Ureter (tissue), 1 donor: ENCODE results near the gene ABI2. TPM values are rescaled to one million over a fixed set of nuclear protein-coding genes. Genes with fewer than 3 reads are reported as not detected.
"Not testable (repeated sequence)": the region's sequence is repeated elsewhere in the genome, so short reads cannot be mapped to it uniquely, and the experiment has no call there.

ENCODE experiments used
- DNase-seq: peaks from one replicate; pipeline ENCODE4 v3.0.0-alpha.2; 2020; ENCODE audit warnings: low spot score
- total RNA-seq: library from RNA; stranded (reverse); gene quantifications from one replicate; pipeline ENCODE4 v1.2.4, GENCODE V29; 2023
- donor health status: DM: yes; HTN: yes; CAD: no.

ABI2 gene
- total RNA-seq, 1 donor from 2014 or later: 60.2 TPM

- not testable (repeated sequence) for DNase-seq
Measured at GRCh38 chr2:203429643-203430042, 101.4 kb downstream of the ABI2 start.

- DNase-seq: no peak
Measured at GRCh38 chr2:203431391-203432185, 103.4 kb downstream of the ABI2 start.

DNA sequence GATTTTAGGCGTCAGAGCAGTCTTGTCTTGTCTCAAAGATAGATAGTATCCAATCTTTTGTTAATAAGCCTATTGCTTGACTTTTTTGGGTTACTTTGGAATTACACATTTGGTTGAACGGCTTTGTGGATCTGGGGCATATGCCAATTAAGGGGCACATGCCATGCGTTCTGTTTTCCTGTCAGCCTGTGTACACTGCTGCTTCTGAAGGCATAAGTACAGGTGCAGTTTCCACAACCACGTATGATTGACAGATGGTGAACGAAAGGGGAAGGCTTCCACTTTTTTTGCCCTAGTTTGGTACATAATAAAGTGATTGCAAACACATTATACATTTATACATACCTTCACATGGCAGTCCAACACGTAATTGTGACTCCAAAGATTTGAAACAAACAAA is 104.6 kb downstream of the ABI2 start:
- no peak for DNase-seq

- no peak for DNase-seq
Measured at GRCh38 chr2:203436496-203436895, 108.3 kb downstream of the ABI2 start.

- DNase-seq: no peak
Measured at GRCh38 chr2:203437511-203437910, 109.3 kb downstream of the ABI2 start.

GRCh38 chr2:203438528-203438927 is 110.3 kb downstream of the ABI2 start:
- DNase-seq: no peak

DNA sequence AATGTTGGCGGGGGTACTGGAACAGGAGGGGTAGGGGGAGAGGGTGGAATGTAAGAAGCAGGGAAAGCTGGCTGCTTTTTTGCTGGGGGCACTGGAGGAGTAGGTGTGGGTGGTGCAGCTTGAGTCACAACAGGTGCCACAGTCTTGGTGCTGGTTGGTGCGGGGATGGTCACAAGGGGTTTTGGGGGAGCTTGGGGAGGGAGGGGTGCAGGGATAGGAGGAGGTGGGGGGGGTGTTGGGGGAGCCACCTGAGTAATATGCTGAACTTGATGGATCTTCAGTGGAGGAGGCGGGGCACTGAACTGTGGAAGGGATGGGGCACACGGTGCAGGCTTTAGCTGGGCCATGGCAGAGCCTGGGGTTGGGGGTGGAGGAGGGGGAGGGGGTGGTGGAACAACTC is 112.5 kb downstream of the ABI2 start:
- DNase-seq: no peak

GRCh38 chr2:203441463-203441862 is 113.3 kb downstream of the ABI2 start:
- DNase-seq: no peak

DNA sequence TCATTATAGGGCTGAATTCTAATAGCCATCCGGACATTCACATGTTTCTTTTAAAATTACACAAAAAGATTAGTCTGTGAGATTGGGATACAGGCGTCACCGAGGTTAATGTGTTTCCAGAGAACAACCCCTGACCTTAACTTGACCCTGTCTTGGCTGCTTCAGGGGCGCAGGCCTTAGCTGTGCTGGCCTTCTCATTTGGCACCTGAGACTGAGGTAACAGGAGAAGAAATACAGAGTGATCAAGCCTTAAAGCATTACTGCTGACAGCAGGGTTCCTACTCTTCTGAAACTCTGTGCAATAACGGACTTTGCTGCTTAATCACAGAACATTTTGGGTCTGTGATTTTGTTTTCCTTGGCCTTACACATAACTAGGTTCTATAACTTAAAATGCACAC is 114.3 kb downstream of the ABI2 start:
- DNase-seq: no peak

GRCh38 chr2:203444738-203445137 is 116.5 kb downstream of the ABI2 start:
- no peak for DNase-seq

DNA sequence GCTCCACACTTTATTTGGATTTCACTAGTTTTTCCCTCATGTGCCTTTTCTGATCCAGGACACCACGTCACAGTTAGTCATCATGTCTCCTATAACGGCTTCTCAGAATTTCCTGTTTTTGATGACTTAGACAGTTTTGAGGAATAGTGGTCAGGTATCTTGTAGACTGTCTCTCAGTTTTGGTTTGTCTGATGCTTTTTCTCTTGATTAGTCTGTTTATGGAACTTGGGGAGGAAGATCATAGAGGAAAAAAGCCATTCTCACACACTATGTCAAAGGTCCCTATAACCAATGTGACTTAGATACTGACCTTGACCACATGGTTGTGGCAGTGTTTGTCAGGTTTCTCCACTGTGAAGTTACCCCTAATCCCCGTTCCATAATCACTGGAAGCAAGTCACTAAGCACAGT is 117.9 kb downstream of the ABI2 start:
- DNase-seq: no peak

GRCh38 chr2:203446780-203447179 is 118.6 kb downstream of the ABI2 start:
- no peak for DNase-seq

GRCh38 chr2:203450561-203450960 is 122.4 kb downstream of the ABI2 start:
- no peak for DNase-seq

- no peak for DNase-seq
Measured at GRCh38 chr2:203451011-203451410, 122.8 kb downstream of the ABI2 start.

- no peak for DNase-seq
Measured at GRCh38 chr2:203451689-203452088, 123.5 kb downstream of the ABI2 start.

- no peak for DNase-seq
Measured at GRCh38 chr2:203453858-203454451, 125.8 kb downstream of the ABI2 start.

GRCh38 chr2:203455209-203455608 is 127.0 kb downstream of the ABI2 start:
- no peak for DNase-seq

GRCh38 chr2:203461746-203462145 is 133.6 kb downstream of the ABI2 start:
- DNase-seq: no peak

DNA sequence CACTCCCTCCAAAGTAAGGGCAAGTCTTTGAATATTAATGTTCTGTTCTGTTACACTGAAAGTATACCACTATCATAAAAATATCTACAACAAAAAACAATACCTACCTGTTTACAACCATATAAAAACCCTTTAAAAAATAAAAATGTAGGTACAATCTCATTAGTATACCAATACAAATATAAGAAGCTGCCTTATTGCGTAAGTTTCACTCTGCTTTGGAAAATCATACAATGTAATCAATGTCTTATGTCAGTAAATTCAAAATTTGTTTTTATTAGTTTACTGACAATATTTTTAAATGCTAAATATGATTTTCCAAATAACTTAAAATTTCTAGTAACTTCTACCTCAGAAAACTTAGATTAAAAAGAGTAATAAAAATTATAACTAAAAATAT is 134.1 kb downstream of the ABI2 start:
- DNase-seq: no peak

DNA sequence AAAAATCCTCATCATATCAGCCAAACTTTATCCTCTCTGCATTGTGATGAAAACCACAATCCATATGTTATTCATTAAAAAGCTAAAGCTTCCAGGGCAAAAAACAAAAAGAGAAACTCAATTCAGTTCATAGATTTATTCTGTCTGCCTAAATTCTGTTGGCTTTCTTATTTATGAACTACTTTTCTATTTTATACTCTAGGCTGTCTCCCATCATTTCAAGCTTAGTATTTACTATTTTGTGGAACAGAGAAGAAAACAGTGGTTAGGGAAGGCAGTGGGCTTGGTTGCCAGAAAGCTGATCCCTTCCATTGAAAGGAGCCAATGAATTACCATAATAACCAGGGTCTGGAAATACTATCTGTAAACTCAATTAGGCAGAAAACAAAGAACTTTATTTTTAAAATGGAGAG is 135.1 kb downstream of the ABI2 start:
- no peak for DNase-seq

DNA sequence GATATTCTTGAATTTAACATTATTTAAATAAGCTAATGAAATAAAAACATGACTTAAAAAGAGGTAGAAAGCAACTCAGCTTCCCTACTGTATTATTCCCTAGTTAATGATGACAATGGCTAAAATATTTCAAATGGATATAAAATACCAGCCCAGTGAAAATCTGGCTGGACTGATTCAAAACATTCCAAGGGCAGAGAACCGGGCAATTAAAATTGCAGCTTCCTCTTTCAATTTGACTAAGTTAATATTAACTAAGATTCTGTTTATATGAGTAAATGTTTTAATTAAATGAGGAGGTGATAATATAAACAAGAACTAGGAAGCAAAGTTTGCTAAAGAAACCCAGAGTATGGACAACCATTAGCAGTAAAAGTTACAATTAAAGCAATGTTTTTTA is 141.4 kb downstream of the ABI2 start:
- DNase-seq: no peak

DNA sequence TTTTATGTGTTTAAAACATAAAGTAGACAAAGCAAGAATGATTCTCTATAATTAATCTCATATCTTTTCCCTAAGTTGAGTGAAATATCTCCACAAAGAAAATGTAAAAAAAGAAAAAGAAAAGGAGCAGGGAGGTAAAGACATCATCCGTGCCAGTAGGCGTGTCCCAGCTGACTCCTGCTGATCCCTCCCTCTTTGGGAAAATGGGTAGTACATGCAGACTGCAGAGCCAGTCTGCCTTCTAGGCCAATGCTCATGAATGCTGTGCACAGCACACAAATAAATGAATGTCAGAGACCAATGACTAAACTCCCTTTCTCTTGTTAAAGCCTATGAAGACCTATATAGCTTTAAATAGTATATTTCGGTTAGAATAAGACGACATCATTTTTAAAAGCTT is 142.2 kb downstream of the ABI2 start:
- no peak for DNase-seq

GRCh38 chr2:203471323-203471722 is 143.1 kb downstream of the ABI2 start:
- DNase-seq: no peak

DNA sequence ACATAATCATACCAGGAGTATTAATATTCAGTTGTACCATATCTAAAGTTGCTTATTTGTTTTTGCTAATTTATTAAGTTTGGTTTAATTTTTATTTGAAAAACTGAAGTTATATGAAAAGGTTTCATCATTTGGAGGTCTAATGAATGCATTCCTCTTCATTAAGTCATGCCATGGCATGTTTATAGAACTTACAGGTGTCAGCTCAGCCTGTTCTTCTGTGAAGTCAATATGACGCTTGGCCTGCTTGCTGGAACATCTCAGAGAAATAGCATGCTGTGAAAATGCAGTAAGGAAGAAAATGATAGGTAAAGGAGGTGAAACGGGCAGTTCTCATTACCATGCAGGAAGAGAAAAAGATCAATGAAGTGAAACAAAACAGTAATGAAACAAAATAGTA is 148.7 kb downstream of the ABI2 start:
- DNase-seq: no peak
